ENCODE results near the gene ZNF714. TPM values are rescaled to one million over a fixed set of nuclear protein-coding genes. Genes with fewer than 3 reads are reported as not detected.

Gene ZNF714
- total RNA-seq = 18.6 TPM

DNA sequence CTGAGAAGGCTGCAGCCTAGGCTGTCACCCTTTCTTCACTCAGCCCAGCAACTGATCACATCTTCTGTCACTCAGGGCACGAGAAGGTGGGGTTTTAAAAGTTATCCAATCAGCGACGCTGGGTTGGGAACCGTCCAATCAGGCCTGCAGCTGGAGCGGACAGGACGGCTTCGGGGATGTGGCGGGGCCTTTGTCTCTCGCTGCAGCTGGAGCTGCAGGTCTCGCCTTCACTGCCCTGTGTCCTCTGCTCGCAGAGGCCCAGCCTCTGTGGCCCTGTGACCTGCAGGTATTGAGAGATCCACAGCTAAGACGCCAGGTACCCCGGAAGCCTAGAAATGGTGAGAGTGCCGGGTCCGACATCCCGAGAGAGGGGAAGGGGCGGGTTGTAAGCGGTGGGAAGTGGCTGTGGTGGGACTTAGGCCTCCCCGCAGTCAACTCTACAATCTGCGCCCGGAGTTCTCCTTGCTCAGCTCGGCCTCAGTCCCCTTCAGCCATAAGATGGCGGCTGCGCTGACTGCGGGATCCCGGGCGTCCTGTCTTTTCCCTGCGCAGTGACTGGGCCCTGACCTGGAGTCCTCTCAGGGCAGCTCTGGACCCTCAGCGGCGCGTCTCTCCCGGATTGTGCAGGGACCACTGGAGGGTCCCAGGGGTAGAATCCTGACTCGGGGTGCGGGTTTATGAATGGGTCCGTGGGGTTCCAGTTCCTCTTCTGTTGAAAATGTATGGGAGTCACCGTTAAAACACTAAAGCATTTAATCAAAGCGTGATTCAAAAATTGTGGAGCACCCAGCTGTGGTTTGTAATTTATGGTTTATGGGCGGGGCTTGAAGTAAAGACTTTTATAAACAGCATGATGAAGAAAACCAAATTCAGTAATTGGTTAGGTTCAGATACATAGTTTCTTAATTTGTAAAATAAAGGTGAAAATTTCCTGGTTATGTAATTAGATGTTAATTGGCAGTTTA is at the start of gene ZNF714:
ZNF714 (plus strand) TSS at position 193 of the 965 bp plus-strand sequence. CDS start 16,066 bp downstream, outside the sequence.
- peak; percentile 91 for DNase-seq

DNA sequence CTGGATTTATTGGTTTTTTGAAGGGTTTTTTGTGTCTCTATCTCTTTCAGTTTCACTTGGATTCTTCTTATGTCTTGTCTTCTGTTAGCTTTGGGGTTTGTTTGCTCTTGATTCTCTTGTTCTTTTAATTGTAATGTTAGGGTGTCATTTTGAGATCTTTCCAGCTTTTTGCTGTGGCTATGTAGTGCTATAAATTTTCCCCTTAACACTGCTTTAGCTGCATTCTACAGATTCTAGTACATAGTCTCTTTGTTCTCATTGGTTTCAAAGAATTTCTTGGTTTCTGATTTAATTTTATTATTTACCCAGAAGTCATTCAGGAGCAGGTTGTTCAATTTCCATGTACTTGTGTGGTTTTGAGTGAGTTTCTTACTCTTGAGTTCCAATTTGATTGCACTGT is 37.0 kb upstream of the ZNF714 start:
- DNase-seq = no peak

DNA sequence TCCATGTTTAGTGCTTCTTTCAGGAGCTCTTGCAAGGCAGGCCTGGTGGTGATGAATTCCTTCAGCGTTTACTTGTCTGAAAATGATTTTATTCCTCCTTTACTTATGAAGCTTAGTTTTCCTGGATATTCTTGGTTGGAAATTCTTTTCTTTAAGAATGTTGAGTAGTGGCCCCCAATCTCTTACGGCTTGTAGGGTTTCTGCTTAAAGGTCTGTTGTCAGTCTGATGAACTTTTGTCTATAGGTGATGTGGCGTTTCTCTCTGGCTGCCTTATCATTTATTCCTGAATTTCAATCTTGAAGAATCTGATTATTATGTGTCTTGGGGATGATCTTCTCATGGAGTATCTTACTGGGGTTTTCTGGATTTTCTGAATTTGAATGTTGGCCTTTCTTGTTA is 35.5 kb upstream of the ZNF714 start:
- DNase-seq = no peak

DNA sequence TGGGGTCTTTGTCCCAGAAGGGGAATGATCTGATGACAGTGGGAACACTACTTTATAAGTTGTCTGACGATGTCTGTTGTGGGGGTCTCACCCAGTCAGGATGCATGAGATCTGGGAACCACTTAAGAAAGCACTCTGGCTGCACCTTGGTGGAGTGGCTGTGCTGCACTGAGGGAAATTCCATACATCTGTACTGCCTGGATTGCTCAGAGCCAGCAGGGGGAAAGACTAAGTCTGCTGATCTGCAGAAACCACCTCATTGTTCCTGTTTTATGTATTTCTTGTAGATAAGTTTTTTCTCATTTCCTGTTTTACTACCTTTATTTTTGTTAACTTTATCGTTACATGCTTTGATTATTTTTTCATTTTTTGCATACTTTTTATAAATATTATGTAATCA is 34.3 kb upstream of the ZNF714 start:
- no peak for DNase-seq

DNA sequence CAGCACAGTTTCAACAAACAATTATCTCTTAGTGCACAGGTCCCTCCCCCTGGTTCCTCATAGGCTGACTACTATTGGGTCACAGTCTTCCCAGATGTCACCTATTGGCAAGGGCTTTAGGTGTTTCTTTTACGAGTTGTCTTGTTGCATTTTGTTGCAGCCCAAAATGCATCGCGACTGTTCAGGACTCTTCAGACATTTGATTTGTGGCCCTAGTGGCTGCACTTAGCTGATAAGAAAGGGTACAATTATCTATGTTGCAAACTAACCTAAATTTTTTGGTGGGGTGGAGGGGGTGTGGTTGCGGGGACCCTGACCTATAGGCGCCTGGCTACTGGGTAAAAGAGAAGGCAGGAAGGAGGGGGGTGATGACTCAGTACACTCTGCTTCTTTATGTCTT is 29.1 kb upstream of the ZNF714 start:
- DNase-seq = no peak

DNA sequence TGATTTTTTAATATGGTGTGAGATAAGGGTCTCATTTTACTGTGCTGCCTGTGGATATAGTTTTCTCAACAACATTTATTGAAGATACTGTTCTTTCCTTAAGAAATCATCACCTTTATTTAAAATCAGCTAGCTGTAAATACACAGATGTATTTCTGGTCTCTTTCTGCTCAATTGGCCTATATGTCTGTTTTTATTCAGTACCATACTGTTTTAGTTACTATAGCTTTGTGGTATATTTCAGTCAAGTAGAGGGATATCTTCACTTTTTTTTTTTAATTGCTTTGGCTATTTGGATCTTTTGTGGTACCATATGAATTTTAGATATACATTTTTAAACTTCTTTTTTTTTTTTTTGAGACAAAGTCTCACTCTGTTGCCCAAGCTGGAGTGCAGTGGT is 16.7 kb upstream of the ZNF714 start:
- DNase-seq = no peak

DNA sequence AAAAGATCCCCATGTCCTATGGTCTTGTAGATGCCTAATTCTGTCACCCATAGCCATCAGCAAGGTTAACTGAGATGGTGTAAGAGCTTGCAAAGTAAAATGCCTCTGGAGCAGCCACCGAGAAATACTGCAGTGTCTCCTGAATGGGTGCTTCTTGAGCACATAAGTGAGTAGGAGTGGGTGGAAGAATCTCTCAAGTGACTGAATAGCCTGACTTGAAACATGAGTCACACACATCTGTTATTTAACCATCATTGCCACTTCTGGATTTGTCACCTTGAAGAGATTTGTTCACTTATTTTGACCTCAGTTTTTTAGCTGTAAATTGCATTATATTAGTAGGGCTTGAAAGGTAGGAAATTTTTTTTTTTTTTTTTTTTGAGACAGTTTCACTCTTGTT is 2.3 kb downstream of the ZNF714 start:
- DNase-seq = peak; percentile 8

DNA sequence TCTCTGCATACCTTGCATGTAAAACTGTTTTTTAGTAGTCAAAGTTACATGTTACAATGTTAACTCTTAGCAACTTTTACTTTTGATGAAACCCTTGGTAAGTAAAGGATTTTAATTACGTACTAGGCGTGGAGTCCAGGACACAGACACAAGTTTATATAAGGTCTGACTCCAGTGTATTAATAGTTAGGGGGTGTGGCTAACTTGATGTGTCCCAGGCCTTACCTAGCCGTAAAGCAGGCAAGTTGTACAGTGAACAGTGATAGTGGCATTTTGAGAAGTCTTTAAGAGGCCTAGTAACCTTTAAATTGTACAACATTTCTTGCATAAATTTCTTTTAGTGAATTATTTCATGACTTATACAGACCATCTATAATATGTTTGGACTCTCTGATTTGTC is 5.9 kb downstream of the ZNF714 start:
- no peak for DNase-seq

DNA sequence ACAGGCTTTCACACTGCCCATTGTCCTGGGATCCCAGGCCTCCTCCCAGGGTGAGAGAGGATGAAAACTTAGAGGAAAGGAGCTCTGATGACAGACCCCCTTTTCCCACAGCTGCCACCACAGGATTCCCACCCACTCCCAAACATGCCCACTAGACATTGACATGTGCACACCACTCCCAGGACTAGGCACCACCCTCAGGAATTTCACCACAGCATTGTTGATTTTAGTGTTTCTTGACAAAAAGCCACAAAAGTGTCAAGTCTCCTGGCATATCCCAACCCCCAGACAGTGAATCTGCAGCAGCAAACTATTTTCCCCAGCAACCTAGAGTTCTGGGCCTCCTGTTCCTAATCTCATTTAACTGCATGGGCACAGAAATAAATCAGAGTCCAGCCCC is 10.1 kb downstream of the ZNF714 start:
- peak; percentile 21 for DNase-seq

DNA sequence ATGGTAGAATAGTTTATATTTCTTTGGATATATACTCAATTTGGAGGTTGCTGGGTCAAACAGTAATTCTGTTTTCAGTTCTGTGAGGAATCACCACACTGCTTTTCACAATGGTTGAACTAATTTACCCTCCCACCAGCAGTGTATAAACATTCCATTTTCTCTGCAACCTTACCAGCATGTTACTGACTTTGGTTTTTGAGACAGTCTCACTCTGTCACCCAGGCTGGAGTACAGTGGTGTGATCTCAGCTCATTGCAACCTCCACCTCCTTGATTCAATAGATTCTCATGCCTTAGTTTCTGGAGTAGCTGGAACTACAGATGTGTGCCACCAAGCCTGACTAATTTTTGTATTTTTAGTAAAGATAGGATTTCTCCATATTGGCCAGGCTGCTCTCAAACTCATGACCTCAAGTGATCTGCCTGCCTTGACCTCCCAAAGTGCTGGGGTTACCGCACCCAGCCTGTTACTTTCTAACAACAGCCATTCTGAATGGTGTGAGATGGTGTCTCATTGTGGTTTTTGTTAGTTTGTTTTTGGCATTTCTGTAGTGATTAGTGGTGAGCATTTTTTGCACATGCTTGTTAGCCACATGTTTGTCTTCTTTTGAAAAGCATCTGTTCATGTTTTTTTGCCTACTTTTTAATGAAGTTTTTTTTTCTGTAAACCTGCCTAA is 12.5 kb downstream of the ZNF714 start:
- DNase-seq = no peak

DNA sequence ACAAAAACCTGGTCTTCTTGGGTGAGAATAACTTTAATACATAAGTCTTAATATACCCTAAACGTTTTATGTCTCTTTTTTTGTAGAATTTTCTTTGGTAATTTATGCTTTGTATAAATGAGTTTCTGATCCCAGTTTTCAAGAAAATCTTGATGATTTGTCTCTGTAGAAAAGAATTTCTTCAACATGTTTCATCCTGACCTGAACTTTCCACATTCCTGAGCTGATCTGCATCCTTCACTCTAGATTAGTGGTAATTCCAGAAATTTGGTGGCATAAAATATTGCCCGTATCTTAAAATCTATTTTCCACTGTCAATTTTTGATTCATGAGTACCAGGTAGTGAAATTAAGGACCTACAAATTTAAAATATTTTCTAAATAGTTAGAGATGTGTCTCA is 16.3 kb downstream of the ZNF714 start:
- DNase-seq = peak; percentile 10

DNA sequence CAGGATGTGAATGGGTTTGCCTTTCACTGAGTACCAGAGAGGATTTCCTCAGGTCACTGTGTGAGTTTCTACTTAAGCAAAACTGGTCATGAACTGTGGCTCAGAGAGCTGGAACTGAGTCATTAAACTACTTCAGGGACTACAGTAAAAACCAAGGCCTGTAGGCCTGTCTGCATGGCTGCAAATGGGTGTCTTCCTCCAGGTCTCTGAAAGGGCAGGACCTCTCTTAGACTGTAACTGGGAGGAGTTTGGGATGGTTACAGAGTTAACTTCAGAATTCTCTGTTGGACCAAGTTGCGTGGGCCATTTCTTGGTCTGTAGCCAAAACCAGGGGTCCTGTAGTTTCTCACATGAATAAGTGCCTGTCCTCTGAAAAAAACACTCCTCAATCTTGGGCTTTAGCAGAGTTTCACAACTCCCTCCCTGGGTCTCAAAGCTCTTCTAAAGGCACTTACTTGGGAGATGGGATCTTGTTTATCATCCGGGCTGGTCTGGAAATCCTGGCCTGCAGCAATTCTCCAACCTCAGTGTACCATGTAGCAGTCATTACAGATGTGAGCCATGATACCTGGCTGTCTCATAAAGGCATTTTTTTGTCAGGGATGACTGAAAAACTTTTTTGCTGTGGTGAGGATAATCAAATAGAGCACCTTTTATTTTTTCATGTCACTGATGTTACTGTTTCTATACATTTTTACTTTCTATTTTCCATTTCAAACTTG is 19.7 kb downstream of the ZNF714 start:
- DNase-seq = peak; percentile 3

DNA sequence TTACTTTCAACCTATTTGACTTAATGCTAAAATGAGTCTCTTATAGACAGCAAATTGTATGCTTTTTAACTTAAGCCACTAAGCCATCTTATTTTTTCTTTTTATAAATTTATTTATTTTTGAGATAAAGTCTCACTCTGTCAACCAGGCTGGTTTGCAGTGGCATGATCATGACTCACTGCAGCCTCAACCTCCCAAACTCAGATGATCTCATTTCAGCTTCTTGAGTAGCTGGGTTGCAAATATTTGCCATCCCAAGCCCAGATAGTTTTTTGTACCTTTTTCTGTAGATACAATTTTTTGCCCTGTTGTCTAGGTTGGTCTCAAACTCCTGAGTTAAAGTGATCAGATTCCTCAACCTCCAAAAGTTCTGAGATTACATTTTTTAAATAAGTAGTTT is 27.1 kb downstream of the ZNF714 start:
- no peak for DNase-seq

DNA sequence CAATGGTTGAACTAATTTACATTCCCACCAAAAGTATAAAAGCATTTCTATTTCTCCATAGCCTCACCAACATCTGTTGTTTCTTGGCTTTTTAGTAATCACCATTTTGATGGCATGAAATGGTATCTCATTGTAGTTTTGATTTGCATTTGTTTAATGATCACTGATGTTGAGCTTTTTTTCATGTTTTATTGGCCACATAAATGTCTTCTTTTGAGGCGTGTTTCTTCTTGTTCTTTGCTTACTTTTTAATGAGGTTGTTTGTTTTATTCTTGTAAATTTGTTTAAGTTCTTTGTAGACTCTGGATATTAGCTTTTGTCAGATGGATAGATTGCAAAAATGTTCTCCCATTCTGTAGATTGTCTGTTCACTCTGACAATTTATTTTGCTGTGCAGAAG is 28.2 kb downstream of the ZNF714 start:
- no peak for DNase-seq

DNA sequence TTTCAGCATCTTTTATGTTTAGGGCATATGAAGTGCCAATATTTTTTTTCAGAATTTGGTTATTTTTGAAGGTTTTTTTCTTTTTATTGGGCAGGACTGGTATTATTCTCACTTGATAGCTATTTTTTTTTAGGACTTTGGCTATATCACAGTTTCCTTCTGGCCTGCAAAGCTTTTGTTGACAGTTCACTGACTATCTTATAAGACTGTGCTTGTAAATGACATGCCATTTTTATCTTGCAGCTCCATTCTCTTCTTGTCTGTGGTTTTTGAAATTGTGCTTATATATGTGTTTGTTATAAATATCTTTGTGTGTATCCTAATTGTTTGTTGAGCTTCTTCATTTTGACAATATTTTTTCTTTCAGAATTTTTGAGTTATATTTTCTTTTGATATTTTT is 33.4 kb downstream of the ZNF714 start:
- no peak for DNase-seq

DNA sequence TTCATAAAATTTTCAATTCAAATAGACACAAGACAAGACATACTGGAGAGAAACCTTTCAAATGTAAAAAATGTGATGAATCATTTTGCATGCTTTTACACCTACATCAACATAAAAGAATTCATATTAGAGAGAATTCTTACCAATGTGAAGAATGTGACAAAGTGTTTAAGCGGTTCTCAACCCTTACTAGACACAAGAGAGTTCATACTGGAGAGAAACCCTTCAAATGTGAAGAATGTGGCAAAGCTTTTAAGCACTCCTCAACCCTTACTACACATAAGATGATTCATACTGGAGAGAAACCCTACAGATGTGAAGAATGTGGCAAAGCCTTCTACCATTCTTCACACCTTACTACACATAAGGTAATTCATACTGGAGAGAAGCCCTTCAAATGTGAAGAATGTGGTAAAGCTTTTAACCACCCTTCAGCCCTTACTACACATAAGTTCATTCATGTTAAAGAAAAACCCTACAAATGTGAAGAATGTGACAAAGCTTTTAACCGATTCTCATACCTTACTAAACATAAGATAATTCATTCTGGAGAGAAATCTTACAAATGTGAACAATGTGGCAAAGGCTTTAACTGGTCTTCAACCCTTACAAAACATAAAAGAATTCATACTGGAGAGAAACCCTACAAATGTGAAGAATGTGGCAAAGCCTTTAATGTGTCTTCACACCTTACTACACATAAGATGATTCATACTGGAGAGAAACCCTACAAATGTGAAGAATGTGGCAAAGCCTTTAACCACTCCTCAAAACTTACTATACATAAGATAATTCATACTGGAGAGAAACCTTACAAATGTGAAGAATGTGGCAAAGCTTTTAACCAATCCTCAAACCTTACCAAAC is 35.3 kb downstream of the ZNF714 start:
- no peak for DNase-seq

DNA sequence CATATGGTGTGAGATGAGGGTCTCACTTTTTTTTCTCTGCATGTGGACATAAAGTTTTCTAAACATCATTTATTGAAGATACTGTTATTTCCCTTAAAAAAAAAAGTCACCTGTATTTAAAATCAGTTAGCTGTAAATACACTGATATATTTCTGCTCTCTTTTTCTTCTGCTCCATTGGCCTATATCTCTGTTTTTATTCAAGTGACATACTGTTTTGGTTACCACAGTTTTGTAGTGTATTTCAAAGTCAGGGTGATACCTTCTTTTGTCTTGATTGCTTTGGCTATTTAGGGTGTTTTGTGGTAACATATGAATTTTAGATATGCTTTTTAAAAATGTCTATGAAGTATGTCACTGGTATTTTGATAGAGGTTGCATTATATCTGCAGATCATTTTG is 44.1 kb downstream of the ZNF714 start:
- no peak for DNase-seq

DNA sequence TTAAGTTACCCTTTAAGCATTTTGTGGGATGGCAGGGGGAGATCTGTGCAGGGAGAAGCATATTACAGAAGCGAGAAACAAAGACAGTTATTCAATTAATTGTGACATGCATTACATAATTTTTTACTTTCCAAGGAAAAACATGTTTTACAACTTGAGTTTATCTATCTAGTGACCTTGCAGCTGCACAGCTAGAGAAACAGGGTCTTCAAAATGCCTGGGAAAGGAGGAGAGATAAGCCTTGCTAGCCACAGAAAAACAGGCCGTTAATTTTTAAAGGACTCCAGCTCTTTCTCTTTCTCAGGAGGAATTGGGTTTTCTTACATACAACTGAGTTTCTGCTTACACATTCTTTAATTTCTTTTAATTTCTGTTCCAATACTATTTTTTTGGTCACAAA is 45.0 kb downstream of the ZNF714 start:
- DNase-seq = no peak

DNA sequence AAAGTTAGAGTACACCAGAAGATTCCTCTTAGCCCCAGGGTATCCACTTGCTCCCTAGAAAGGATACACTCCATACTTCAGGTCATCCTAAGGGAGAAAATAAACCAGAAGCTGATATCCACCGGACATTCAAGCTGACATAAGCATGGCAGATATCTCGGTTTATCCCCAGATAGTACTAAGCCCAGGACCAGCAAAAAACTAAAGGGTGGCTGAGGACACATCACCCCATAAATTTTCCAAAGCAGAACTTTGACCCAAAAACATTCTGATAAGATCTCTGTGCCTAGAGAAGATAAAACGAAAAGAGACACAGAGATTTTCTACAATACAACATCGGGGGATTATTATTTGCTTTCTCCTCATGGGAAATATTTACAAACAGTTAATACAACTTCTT is 45.9 kb downstream of the ZNF714 start:
- no peak for DNase-seq

DNA sequence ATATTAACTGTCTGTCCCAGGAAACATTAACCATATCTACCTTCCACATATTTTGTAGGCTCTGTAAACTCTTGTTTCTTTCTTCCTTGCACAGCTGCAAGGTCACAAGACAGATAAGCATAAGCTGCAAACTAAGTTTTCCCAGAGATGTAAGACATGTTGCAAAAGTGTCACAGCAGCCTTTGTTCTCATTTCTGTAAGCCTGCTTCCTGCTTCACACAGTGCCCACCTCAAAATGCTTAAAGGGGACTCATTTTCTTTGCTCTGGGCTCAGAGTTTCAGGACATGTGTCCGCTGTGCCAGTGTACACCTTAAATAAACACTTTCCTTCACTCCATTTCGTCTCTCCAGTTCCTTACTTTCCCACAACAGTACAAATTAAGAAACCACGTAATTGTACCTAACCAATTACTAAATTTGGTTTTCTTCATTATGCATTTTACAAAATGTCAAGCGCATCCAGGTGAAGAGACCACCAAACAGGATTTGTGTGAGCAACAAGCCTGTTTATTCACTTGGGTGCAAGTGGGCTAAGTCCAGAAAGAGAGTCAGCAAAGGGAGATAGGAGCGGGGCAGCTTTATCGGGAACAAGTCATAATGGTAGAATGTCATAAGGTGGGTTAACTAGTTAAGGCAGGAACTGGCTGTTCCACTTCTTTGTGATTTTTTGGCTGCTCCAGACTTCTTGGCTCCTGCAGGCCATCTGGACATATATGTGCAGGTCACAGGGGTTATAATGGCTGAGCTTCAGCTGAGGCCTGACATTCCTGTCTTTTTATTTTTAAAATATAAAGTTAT is 47.1 kb downstream of the ZNF714 start:
- DNase-seq = no peak
